ENCODE results near the gene FBXL14. TPM values are rescaled to one million over a fixed set of nuclear protein-coding genes. Genes with fewer than 3 reads are reported as not detected.
A peak's percentile ranks its signal among the peaks of the same experiment; 100 is the strongest.

Gene FBXL14
- total RNA-seq, 3 donors from 2014 or later, result 29.4 to 39.6 (median 33.6) TPM

- intact Hi-C loops (cut with DNase I, micrococcal nuclease), result no loop called here
- no peak for TF ChIP-seq CTCF (IDR thresholded peaks at IDR 0.05)
- Histone ChIP-seq H3K4me3 (no peak overlapping the region), H3K9me3 (no peaks in the 10 kb centered on the region), H3K36me3 (ENCODE audit: low read depth) (no peaks in the 10 kb centered on the region), H3K4me1 (ENCODE audit: low read depth) (no peaks in the 10 kb centered on the region)
- no peak for ATAC-seq
- DNase-seq, result no peak
Observed at GRCh38 chr12:1551496-1551895, 42.9 kb downstream of the FBXL14 start.

- no peak for ATAC-seq
- H3K4me3 ChIP-seq, result no peak overlapping the region
- intact Hi-C loops (cut with DNase I, micrococcal nuclease), result no loop called here
- DNase-seq, result no peak
- H3K9me3 ChIP-seq, result no peaks in the 10 kb centered on the region
- no peak for TF ChIP-seq CTCF (IDR thresholded peaks at IDR 0.05)
- no peaks in the 10 kb centered on the region for H3K36me3 ChIP-seq (ENCODE audit: low read depth)
- no peaks in the 10 kb centered on the region for H3K4me1 ChIP-seq (ENCODE audit: low read depth)
Observed at GRCh38 chr12:1546931-1547640, 47.3 kb downstream of the FBXL14 start.

- TF ChIP-seq CTCF (IDR thresholded peaks at IDR 0.05), result no peak
- no peak for DNase-seq
- intact Hi-C loops (cut with DNase I, micrococcal nuclease), result no loop called here
- Histone ChIP-seq H3K4me1 (ENCODE audit: low read depth) (no peaks in the 10 kb centered on the region), H3K9me3 (no peaks in the 10 kb centered on the region), H3K4me3 (no peak overlapping the region), H3K36me3 (ENCODE audit: low read depth) (no peaks in the 10 kb centered on the region)
- ATAC-seq, result peak; percentile 52
Observed at GRCh38 chr12:1544996-1545700, 49.2 kb downstream of the FBXL14 start.

- Histone ChIP-seq H3K36me3 (ENCODE audit: low read depth) (no peaks in the 10 kb centered on the region), H3K4me3 (no peak overlapping the region), H3K9me3 (no peaks in the 10 kb centered on the region), H3K4me1 (ENCODE audit: low read depth) (no peaks in the 10 kb centered on the region)
- intact Hi-C loops (cut with DNase I, micrococcal nuclease), result no loop called here
- no peak for TF ChIP-seq CTCF (IDR thresholded peaks at IDR 0.05)
- DNase-seq (no peak), ATAC-seq (peak; percentile 58)
Observed at GRCh38 chr12:1542599-1542998, 51.8 kb downstream of the FBXL14 start.

- no peaks in the 10 kb centered on the region for H3K36me3 ChIP-seq (ENCODE audit: low read depth)
- H3K4me1 ChIP-seq (ENCODE audit: low read depth), result no peaks in the 10 kb centered on the region
- DNase-seq, result no peak
- ATAC-seq, result no peak
- TF ChIP-seq CTCF (IDR thresholded peaks at IDR 0.05), result no peak
- H3K9me3 ChIP-seq, result no peaks in the 10 kb centered on the region
- intact Hi-C loops (cut with DNase I, micrococcal nuclease), result no loop called here
- H3K4me3 ChIP-seq, result no peak overlapping the region
Observed at GRCh38 chr12:1540690-1541089, 53.7 kb downstream of the FBXL14 start.
